PC-3 (cell line): Measurements from ENCODE around the gene RTN3.

ENCODE experiments used
- CTCF ChIP-seq: fragments of 300-600 bp; sonication (generic); conservative IDR thresholded peaks from 2 replicates; pipeline ENCODE4 v1.5.1; 2017; ENCODE audit warnings: antibody characterized with exemption, low read depth, mild to moderate bottlenecking, low read length
- EZH2 ChIP-seq: fragments of 300-600 bp; sonication (generic); IDR thresholded peaks from one replicate; pipeline ENCODE4 v1.6.1; 2017; ENCODE audit warnings: antibody characterized with exemption, mild to moderate bottlenecking, low read length; ENCODE audit not compliant: unreplicated experiment
- EZH2phosphoT487 ChIP-seq: fragments of 300-600 bp; sonication (generic); IDR thresholded peaks from 2 replicates; pipeline ENCODE4 v1.6.1; 2018; ENCODE audit warnings: mild to moderate bottlenecking, antibody characterized with exemption, low read length, borderline replicate concordance

GRCh38 chr11:63791495-63792167, 110.3 kb downstream of the RTN3 start:
- no peak for TF ChIP-seq EZH2
- TF ChIP-seq CTCF = no peak
- no peak for TF ChIP-seq EZH2phosphoT487
